ENCODE results near the gene GSK3B.
A peak's percentile ranks its signal among the peaks of the same experiment; 100 is the strongest.
"Not testable (repeated sequence)": the region's sequence is repeated elsewhere in the genome, so short reads cannot be mapped to it uniquely, and the experiment has no call there.

GSK3B gene

GRCh38 chr3:120017692-120018091 lies 76.6 kb downstream of the GSK3B start:
- Histone ChIP-seq H3K9ac (ENCODE audit: low read length) (no peak overlapping the region), H3K27ac (ENCODE audit: low read depth, low read length) (0 out of 2 replicates have a peak overlapping the region, but pooled peaks have one; percentile 15), H3K9me3 (ENCODE audit: control insufficient read depth, insufficient read depth, low read depth, low read length) (no peaks in the 10 kb centered on the region), H3K27me3 (ENCODE audit: control insufficient read depth, insufficient read depth, low read length) (no peaks in the 10 kb centered on the region), H3K4me3 (ENCODE audit: low read depth, low read length) (no peak overlapping the region), H3K36me3 (ENCODE audit: control insufficient read depth, insufficient read depth, low read length) (no peaks in the 10 kb centered on the region), H3K4me1 (ENCODE audit: control insufficient read depth, insufficient read depth, low read length) (no peaks in the 10 kb centered on the region; the same call in 1 of the 2 replicates)

- Histone ChIP-seq H3K4me3 (ENCODE audit: low read depth, low read length) (no peak overlapping the region), H3K27ac (ENCODE audit: low read depth, low read length) (no peak overlapping the region), H3K27me3 (ENCODE audit: control insufficient read depth, insufficient read depth, low read length) (no peaks in the 10 kb centered on the region), H3K4me1 (ENCODE audit: control insufficient read depth, insufficient read depth, low read length) (no peaks in the 10 kb centered on the region), H3K36me3 (ENCODE audit: control insufficient read depth, insufficient read depth, low read length) (no peaks in the 10 kb centered on the region), H3K9me3 (ENCODE audit: control insufficient read depth, insufficient read depth, low read depth, low read length) (no peaks in the 10 kb centered on the region), H3K9ac (ENCODE audit: low read length) (no peak overlapping the region)
Observed at GRCh38 chr3:120013481-120013880, 80.8 kb downstream of the GSK3B start.

GRCh38 chr3:120005741-120006140 lies 88.5 kb downstream of the GSK3B start:
- H3K4me1 ChIP-seq (ENCODE audit: control insufficient read depth, insufficient read depth, low read length), result peaks cover 16% of the 10 kb centered on the region
- H3K27ac ChIP-seq (ENCODE audit: low read depth, low read length); H3K36me3 ChIP-seq (ENCODE audit: control insufficient read depth, insufficient read depth, low read length); H3K9ac ChIP-seq (ENCODE audit: low read length); H3K4me3 ChIP-seq (ENCODE audit: low read depth, low read length); H3K9me3 ChIP-seq (ENCODE audit: control insufficient read depth, insufficient read depth, low read depth, low read length); H3K27me3 ChIP-seq (ENCODE audit: control insufficient read depth, insufficient read depth, low read length): not testable (repeated sequence)

GRCh38 chr3:120004008-120004498 lies 90.2 kb downstream of the GSK3B start:
- not testable (repeated sequence) for H3K9me3 ChIP-seq (ENCODE audit: control insufficient read depth, insufficient read depth, low read depth, low read length); H3K36me3 ChIP-seq (ENCODE audit: control insufficient read depth, insufficient read depth, low read length); H3K27ac ChIP-seq (ENCODE audit: low read depth, low read length); H3K27me3 ChIP-seq (ENCODE audit: control insufficient read depth, insufficient read depth, low read length)
- H3K9ac ChIP-seq (ENCODE audit: low read length), result peak overlapping the region; percentile 38
- H3K4me3 ChIP-seq (ENCODE audit: low read depth, low read length), result peak overlapping the region; percentile 45
- peaks cover 16% of the 10 kb centered on the region for H3K4me1 ChIP-seq (ENCODE audit: control insufficient read depth, insufficient read depth, low read length)

- no peaks in the 10 kb centered on the region for H3K4me1 ChIP-seq (ENCODE audit: control insufficient read depth, insufficient read depth, low read length)
- H3K4me3 ChIP-seq (ENCODE audit: low read depth, low read length), result no peak overlapping the region
- no peaks in the 10 kb centered on the region for H3K27me3 ChIP-seq (ENCODE audit: control insufficient read depth, insufficient read depth, low read length)
- H3K36me3 ChIP-seq (ENCODE audit: control insufficient read depth, insufficient read depth, low read length), result peaks cover 6% of the 10 kb centered on the region; the same call in 1 of the 2 replicates
- H3K9ac ChIP-seq (ENCODE audit: low read length), result no peak overlapping the region
- H3K27ac ChIP-seq (ENCODE audit: low read depth, low read length), result no peak overlapping the region
- no peaks in the 10 kb centered on the region for H3K9me3 ChIP-seq (ENCODE audit: control insufficient read depth, insufficient read depth, low read depth, low read length)
Observed at GRCh38 chr3:119998166-119998565, 96.1 kb downstream of the GSK3B start.

GRCh38 chr3:119990888-119991287 lies 103.4 kb downstream of the GSK3B start:
- no peak overlapping the region for H3K4me3 ChIP-seq (ENCODE audit: low read depth, low read length)
- no peaks in the 10 kb centered on the region for H3K4me1 ChIP-seq (ENCODE audit: control insufficient read depth, insufficient read depth, low read length)
- peaks cover 8% of the 10 kb centered on the region for H3K9me3 ChIP-seq (ENCODE audit: control insufficient read depth, insufficient read depth, low read depth, low read length)
- H3K36me3 ChIP-seq (ENCODE audit: control insufficient read depth, insufficient read depth, low read length), result no peaks in the 10 kb centered on the region
- no peak overlapping the region for H3K9ac ChIP-seq (ENCODE audit: low read length)
- H3K27ac ChIP-seq (ENCODE audit: low read depth, low read length), result no peak overlapping the region
- H3K27me3 ChIP-seq (ENCODE audit: control insufficient read depth, insufficient read depth, low read length), result no peaks in the 10 kb centered on the region

- Histone ChIP-seq H3K27me3 (ENCODE audit: control insufficient read depth, insufficient read depth, low read length) (no peaks in the 10 kb centered on the region), H3K4me1 (ENCODE audit: control insufficient read depth, insufficient read depth, low read length) (no peaks in the 10 kb centered on the region), H3K27ac (ENCODE audit: low read depth, low read length) (no peak overlapping the region), H3K36me3 (ENCODE audit: control insufficient read depth, insufficient read depth, low read length) (no peaks in the 10 kb centered on the region), H3K9ac (ENCODE audit: low read length) (no peak overlapping the region), H3K9me3 (ENCODE audit: control insufficient read depth, insufficient read depth, low read depth, low read length) (peaks cover 13% of the 10 kb centered on the region), H3K4me3 (ENCODE audit: low read depth, low read length) (no peak overlapping the region)
Observed at GRCh38 chr3:119989981-119990655, 104.1 kb downstream of the GSK3B start.

- peaks cover 13% of the 10 kb centered on the region for H3K9me3 ChIP-seq (ENCODE audit: control insufficient read depth, insufficient read depth, low read depth, low read length)
- not testable (repeated sequence) for H3K4me1 ChIP-seq (ENCODE audit: control insufficient read depth, insufficient read depth, low read length); H3K36me3 ChIP-seq (ENCODE audit: control insufficient read depth, insufficient read depth, low read length); H3K9ac ChIP-seq (ENCODE audit: low read length); H3K27ac ChIP-seq (ENCODE audit: low read depth, low read length); H3K4me3 ChIP-seq (ENCODE audit: low read depth, low read length); H3K27me3 ChIP-seq (ENCODE audit: control insufficient read depth, insufficient read depth, low read length)
Observed at GRCh38 chr3:119986812-119987211, 107.4 kb downstream of the GSK3B start.

GRCh38 chr3:119981386-119981785 lies 112.9 kb downstream of the GSK3B start:
- Histone ChIP-seq H3K9ac (ENCODE audit: low read length) (no peak overlapping the region), H3K4me1 (ENCODE audit: control insufficient read depth, insufficient read depth, low read length) (no peaks in the 10 kb centered on the region), H3K36me3 (ENCODE audit: control insufficient read depth, insufficient read depth, low read length) (no peaks in the 10 kb centered on the region), H3K9me3 (ENCODE audit: control insufficient read depth, insufficient read depth, low read depth, low read length) (peaks cover 6% of the 10 kb centered on the region), H3K4me3 (ENCODE audit: low read depth, low read length) (no peak overlapping the region), H3K27ac (ENCODE audit: low read depth, low read length) (no peak overlapping the region), H3K27me3 (ENCODE audit: control insufficient read depth, insufficient read depth, low read length) (no peaks in the 10 kb centered on the region)

GRCh38 chr3:119978554-119979208 lies 115.6 kb downstream of the GSK3B start:
- no peak overlapping the region for H3K27ac ChIP-seq (ENCODE audit: low read depth, low read length)
- no peaks in the 10 kb centered on the region; the same call in 1 of the 2 replicates for H3K9me3 ChIP-seq (ENCODE audit: control insufficient read depth, insufficient read depth, low read depth, low read length)
- H3K4me1 ChIP-seq (ENCODE audit: control insufficient read depth, insufficient read depth, low read length), result no peaks in the 10 kb centered on the region
- no peaks in the 10 kb centered on the region for H3K27me3 ChIP-seq (ENCODE audit: control insufficient read depth, insufficient read depth, low read length)
- H3K4me3 ChIP-seq (ENCODE audit: low read depth, low read length), result no peak overlapping the region
- no peak overlapping the region for H3K9ac ChIP-seq (ENCODE audit: low read length)
- no peaks in the 10 kb centered on the region for H3K36me3 ChIP-seq (ENCODE audit: control insufficient read depth, insufficient read depth, low read length)

GRCh38 chr3:119977353-119977752 lies 116.9 kb downstream of the GSK3B start:
- H3K36me3 ChIP-seq (ENCODE audit: control insufficient read depth, insufficient read depth, low read length), result no peaks in the 10 kb centered on the region
- H3K27ac ChIP-seq (ENCODE audit: low read depth, low read length), result no peak overlapping the region
- H3K4me3 ChIP-seq (ENCODE audit: low read depth, low read length), result no peak overlapping the region
- H3K9me3 ChIP-seq (ENCODE audit: control insufficient read depth, insufficient read depth, low read depth, low read length), result no peaks in the 10 kb centered on the region; the same call in 1 of the 2 replicates
- H3K27me3 ChIP-seq (ENCODE audit: control insufficient read depth, insufficient read depth, low read length), result no peaks in the 10 kb centered on the region
- H3K4me1 ChIP-seq (ENCODE audit: control insufficient read depth, insufficient read depth, low read length), result no peaks in the 10 kb centered on the region
- no peak overlapping the region for H3K9ac ChIP-seq (ENCODE audit: low read length)

All from HUES6 (cell line).